Measurements from ENCODE around the gene BAZ2B. TPM values are rescaled to one million over a fixed set of nuclear protein-coding genes. Genes with fewer than 3 reads are reported as not detected.

Gene BAZ2B
- total RNA-seq, 2 donors from 2014 or later = 13.7 to 14.1 TPM

DNA sequence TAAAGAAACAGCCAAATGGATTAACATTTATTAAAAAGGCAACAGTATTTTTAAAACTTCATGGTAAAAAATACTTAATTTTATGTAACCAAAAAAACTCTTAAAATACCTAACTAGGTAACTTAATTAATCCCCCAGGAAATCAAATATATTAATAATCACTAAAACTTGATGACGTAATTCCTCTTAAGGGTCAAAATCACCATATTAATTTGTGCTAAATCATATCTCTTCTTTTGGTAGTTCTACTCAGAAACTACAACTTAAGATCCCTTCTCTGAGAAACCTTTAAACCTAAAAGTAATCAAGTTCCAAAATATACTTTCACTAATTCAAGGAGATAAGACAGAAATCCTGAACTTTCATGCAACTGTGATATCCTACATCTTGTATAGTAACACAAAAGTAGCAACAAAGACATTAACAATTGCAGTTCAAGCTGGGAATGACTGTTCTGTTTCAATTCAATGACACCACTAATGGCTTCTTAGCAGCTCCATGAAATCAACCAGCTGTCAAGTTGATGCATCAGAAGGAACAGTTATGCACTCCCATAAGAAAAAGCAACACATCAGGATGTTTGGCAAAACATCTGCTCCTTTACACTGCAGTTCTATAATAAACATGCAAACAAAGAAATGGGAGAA is 4.0 kb downstream of the BAZ2B start:
- no peak for ATAC-seq
- Mint-ChIP-seq H3K27me3 (peaks cover 9 to 13% of the 10 kb centered on the region in 2 donors), H3K9me3 (no peaks in the 10 kb centered on the region), H3K4me1 (ENCODE audit: low read depth in 2 of 2) (peaks cover 10 to 14% of the 10 kb centered on the region in 2 donors), H3K27ac (no peak overlapping the region), H3K36me3 (no peaks in the 10 kb centered on the region), H3K4me3 (no peak overlapping the region)
- DNase-seq (ENCODE audit: low spot score) = no peak

DNA sequence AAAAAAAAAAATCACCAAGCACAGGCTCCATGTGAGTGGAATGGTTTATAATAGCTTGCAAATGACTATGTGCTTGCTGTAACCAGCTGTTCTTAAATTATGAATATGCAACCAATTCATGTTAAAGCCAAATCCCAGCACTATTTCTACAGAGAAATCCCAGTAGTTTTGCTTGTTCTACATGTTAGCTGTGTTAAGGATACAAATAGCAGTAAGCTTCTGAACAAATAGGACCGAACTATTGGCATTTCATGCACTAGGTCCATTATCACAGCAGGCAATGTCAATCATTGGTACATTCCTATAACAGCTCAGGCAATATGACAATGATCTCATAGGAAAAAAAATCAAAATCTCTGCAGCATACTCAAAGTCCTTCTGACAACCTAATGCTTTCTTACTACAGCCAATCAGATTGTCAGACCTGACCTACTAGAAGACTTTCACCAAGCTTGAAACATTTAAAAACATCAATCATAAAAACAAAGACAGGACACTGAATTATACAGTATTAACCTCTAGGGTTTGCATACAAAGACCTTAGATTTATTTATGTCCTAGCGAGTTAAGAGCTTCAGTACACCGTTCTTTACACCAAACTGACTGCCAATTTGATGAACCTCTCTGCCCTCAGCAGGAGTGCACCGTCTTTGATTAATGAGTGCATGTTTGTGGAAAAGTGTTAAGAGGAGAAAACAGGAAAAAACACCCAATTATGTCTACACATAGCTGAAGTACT is 6.4 kb downstream of the BAZ2B start:
- no peak overlapping the region for H3K4me3 Mint-ChIP-seq
- peaks cover 5% of the 10 kb centered on the region in 2 donors for H3K4me1 Mint-ChIP-seq (ENCODE audit: low read depth in 2 of 2)
- H3K36me3 Mint-ChIP-seq = no peaks in the 10 kb centered on the region
- peaks cover 7 to 8% of the 10 kb centered on the region in 2 donors for H3K27me3 Mint-ChIP-seq
- DNase-seq (ENCODE audit: low spot score) (no peak), ATAC-seq (no peak)
- H3K27ac Mint-ChIP-seq = no peak overlapping the region
- no peaks in the 10 kb centered on the region for H3K9me3 Mint-ChIP-seq

DNA sequence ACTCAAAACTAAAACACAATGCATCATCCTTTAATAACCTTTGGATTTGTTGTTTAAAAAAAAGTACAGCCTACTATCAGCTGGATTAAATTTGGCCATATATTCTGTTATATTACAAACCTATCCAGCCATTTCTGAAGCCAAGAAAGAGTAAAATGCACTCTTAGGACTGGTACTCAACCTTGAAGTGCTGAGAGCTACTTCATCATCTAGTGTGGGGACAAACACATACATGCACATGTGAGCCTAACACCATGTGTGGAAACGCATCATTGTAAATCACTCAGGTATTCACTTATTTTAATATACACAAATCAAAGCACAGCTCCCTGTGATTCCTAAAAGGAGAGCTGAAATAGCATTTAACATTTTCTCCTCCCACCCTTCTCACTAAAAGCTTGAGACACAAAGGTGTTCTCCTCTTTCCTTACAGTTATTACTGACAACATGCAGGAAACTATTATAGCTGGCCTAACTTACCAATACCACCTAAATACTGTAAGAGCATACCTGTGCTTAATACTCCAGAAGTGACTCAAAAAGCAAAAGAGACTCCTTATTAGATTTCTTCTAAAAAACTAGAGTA is 7.5 kb downstream of the BAZ2B start:
- Mint-ChIP-seq H3K27ac (no peak overlapping the region), H3K27me3 (peaks cover 0 to 4% of the 10 kb centered on the region in 2 donors), H3K4me1 (ENCODE audit: low read depth in 2 of 2) (no peaks in the 10 kb centered on the region), H3K36me3 (no peaks in the 10 kb centered on the region), H3K9me3 (no peaks in the 10 kb centered on the region), H3K4me3 (no peak overlapping the region)
- no peak for ATAC-seq
- no peak for DNase-seq (ENCODE audit: low spot score)

DNA sequence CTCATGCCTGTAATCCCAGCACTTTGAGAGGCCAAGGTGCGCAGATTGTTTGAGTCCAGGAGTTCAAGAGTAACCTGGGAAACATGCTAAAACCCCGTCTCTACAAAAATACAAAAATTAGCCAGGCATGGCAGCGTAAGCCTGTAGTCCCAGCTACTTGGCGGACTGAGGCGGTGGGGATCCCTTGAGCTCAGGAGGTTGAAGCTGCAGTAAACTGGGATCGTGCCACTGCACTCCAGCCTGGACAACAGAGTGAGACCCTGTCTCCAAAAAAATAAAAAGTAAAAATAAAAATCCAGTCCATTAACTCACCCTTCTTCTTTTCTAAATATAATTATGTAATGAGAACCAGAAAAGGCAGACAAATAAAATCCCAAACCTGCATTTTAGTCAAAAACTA is 8.2 kb downstream of the BAZ2B start:
- H3K27ac Mint-ChIP-seq = no peak overlapping the region
- no peaks in the 10 kb centered on the region for H3K4me1 Mint-ChIP-seq (ENCODE audit: low read depth in 2 of 2)
- H3K4me3 Mint-ChIP-seq = no peak overlapping the region
- no peaks in the 10 kb centered on the region for H3K9me3 Mint-ChIP-seq
- H3K27me3 Mint-ChIP-seq = peaks cover 0 to 4% of the 10 kb centered on the region in 2 donors
- ATAC-seq (no peak), DNase-seq (ENCODE audit: low spot score) (no peak)
- H3K36me3 Mint-ChIP-seq = no peaks in the 10 kb centered on the region

DNA sequence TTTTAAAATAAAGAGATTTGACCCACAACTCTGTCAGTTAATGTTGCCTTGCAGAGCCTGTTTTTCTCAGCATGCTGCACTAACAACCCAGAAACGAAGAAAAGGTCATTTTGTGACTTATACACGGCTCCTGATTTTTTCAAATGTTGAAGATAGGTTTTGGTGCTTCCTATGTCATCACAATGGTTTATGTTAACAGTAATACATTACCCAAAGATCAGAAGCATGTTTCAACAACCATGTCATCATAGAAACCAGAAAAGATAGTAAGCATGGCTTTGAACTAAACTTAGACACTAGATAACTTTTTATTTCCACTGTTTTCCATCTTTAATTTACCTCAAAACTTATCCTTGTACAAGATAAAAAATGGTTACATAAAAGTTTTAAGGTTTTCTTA is 10.1 kb downstream of the BAZ2B start:
- H3K4me3 Mint-ChIP-seq = no peak overlapping the region
- no peak for ATAC-seq
- no peaks in the 10 kb centered on the region for H3K4me1 Mint-ChIP-seq (ENCODE audit: low read depth in 2 of 2)
- DNase-seq (ENCODE audit: low spot score) = no peak
- H3K27me3 Mint-ChIP-seq = no peaks in the 10 kb centered on the region
- H3K9me3 Mint-ChIP-seq = no peaks in the 10 kb centered on the region
- H3K36me3 Mint-ChIP-seq = no peaks in the 10 kb centered on the region
- no peak overlapping the region for H3K27ac Mint-ChIP-seq

DNA sequence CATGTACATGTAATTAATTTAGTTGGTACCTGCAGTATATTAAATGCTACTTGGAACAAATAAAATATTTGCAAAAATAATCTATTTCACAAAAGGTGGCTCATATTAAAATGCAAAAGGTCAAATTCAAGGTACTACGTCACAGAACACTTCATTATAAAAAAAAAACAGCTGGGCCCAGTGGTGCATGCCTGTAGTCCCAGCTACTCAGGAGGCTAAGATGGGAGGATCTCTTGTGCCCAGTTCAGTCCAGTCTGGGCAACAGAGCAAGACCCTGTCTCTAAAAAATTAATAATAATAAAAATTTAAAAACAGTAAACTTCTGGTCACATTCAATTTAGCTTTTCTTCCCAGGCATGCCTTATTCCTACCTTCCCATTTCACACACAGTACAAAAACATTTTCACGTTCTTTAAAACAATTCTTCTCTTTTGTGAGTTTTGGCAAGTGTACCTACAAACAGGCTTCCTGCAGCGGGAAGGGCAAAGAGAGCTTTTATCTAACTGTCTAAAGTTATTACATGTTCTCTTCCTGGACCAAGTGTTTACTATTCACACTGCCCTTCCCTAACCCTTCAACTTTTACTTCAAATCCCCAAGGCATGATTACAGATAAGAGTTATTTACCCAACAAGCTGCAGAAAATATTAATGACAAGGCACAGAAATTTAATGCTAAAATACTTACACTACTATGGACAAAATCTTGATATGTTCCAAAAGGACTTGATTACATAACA is 10.7 kb downstream of the BAZ2B start:
- Mint-ChIP-seq H3K4me3 (no peak overlapping the region), H3K4me1 (ENCODE audit: low read depth in 2 of 2) (peaks cover 0 to 5% of the 10 kb centered on the region in 2 donors), H3K36me3 (no peaks in the 10 kb centered on the region), H3K9me3 (no peaks in the 10 kb centered on the region), H3K27ac (no peak overlapping the region), H3K27me3 (no peaks in the 10 kb centered on the region)
- no peak for ATAC-seq
- no peak for DNase-seq (ENCODE audit: low spot score)

DNA sequence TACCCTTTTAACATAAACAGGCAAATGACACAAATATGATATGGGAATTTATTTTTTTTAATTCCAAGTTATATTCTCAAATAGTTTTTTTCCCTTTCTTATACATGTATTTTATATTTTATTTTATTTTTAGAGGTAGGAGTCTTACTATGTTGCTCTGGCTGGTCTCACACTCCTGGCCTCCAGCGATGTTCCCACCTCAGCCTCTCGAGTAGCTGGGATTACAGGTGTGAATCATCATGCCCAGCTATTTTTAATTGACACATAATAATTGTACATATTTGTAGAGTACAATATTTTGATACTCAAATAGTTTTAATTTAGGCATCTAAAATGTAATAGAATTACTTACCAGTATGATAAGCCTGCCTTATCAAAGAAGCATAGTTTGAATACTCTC is 12.2 kb downstream of the BAZ2B start:
- DNase-seq (ENCODE audit: low spot score) (no peak), ATAC-seq (no peak)
- Mint-ChIP-seq H3K27ac (no peak overlapping the region), H3K9me3 (no peaks in the 10 kb centered on the region), H3K36me3 (no peaks in the 10 kb centered on the region), H3K27me3 (no peaks in the 10 kb centered on the region), H3K4me1 (ENCODE audit: low read depth in 2 of 2) (peaks cover 0 to 5% of the 10 kb centered on the region in 2 donors), H3K4me3 (no peak overlapping the region)

DNA sequence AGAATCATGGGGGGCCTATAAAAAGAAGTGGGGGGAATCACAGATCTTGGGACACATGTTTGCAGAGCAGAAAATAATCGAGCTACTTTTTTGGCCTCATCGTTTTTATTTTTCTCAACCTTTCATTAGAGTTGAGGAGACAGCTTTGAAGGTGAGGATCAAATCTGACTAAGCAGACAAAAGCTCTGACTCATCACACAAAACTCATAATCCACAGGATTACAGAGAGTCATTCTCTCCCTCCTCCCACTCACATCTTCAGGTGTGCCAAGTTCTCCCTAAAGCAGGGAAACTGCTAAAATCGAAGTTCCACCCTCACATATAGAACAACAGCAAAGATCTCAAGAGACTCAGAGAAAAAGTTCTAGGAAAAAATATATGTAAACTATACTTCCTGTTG is 15.6 kb downstream of the BAZ2B start:
- no peaks in the 10 kb centered on the region for H3K27me3 Mint-ChIP-seq
- no peak for DNase-seq (ENCODE audit: low spot score)
- no peak for ATAC-seq
- H3K4me3 Mint-ChIP-seq = no peak overlapping the region
- no peak overlapping the region for H3K27ac Mint-ChIP-seq
- H3K4me1 Mint-ChIP-seq (ENCODE audit: low read depth in 2 of 2) = peaks cover 0 to 5% of the 10 kb centered on the region in 2 donors
- no peaks in the 10 kb centered on the region for H3K36me3 Mint-ChIP-seq
- H3K9me3 Mint-ChIP-seq = no peaks in the 10 kb centered on the region

DNA sequence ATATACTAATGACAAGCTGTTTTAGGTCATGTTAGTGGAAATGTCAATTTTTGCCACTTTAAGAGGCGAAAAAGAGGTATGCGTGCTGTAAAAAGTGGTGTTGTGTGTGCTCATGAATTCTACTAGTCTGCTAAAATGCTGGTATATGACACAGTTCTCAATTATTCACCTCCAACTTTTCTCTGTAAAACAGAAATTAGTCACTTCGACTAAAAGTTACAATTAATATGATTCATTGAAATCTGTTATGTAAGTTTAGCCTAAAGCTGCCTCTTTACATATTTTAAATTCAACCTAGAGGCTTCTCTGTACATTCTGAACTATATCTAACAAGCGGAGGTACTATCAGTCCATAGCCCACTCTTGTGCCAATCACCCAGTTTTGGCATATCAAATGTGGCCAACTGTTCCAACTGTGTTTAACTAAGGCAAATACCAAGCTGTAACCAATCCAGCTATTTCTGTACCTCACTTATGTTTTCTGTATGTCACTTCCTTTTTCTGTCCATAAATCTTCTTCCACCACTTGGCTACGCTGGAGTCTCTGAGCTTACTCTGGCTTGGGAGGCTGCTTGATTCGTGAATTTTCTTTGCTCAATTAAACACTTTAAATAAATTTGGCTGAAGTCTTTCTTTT is 20.8 kb downstream of the BAZ2B start:
- no peaks in the 10 kb centered on the region for H3K4me1 Mint-ChIP-seq (ENCODE audit: low read depth in 2 of 2)
- ATAC-seq (no peak), DNase-seq (ENCODE audit: low spot score) (no peak)
- no peaks in the 10 kb centered on the region for H3K27me3 Mint-ChIP-seq
- H3K4me3 Mint-ChIP-seq = no peak overlapping the region
- no peaks in the 10 kb centered on the region for H3K36me3 Mint-ChIP-seq
- H3K9me3 Mint-ChIP-seq = no peaks in the 10 kb centered on the region
- H3K27ac Mint-ChIP-seq = no peak overlapping the region

DNA sequence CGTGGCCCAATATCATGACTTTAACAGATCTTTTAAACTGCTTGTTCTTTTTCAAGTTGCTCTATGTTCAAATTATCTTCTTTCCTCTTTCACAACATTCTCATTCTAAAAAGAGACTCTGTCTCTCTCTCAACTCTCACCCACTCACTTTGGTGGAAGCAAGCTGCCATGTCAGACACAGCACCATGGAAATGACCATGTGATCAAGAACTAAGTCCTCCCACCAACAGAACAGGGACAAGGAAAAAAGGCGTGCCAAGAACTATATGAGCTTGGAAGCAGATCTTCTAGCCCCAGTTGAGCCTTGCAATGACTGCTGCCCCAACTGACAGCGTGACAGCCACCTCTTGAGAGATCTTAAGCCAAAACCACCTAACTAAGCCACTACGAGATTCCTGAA is 23.9 kb downstream of the BAZ2B start:
- Mint-ChIP-seq H3K9me3 (no peaks in the 10 kb centered on the region), H3K27me3 (no peaks in the 10 kb centered on the region), H3K27ac (no peak overlapping the region), H3K4me3 (no peak overlapping the region), H3K4me1 (ENCODE audit: low read depth in 2 of 2) (no peaks in the 10 kb centered on the region), H3K36me3 (no peaks in the 10 kb centered on the region)
- ATAC-seq = no peak
- DNase-seq (ENCODE audit: low spot score) = no peak

DNA sequence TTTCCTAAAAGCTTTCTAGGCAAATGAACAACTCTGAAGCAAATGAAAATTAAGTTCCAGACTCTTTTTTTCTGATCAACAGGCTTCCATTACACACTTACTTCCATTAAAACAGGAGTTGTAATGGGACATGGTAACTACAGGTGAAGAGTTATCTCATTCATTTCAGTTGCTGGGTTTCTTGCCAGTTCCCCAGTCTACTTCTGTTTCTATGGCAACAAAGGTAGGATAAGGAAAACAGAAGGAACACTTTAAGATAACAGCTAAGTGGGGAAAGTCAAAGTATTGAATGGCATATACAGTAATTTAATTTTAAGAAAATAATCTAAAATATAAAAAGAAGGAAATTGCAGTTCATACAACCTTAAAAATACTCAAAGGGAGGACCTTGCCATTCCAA is 25.1 kb downstream of the BAZ2B start:
- Mint-ChIP-seq H3K36me3 (no peaks in the 10 kb centered on the region), H3K27ac (no peak overlapping the region), H3K27me3 (no peaks in the 10 kb centered on the region), H3K4me3 (no peak overlapping the region), H3K9me3 (no peaks in the 10 kb centered on the region), H3K4me1 (ENCODE audit: low read depth in 2 of 2) (no peaks in the 10 kb centered on the region)
- DNase-seq (ENCODE audit: low spot score) (no peak), ATAC-seq (no peak)

DNA sequence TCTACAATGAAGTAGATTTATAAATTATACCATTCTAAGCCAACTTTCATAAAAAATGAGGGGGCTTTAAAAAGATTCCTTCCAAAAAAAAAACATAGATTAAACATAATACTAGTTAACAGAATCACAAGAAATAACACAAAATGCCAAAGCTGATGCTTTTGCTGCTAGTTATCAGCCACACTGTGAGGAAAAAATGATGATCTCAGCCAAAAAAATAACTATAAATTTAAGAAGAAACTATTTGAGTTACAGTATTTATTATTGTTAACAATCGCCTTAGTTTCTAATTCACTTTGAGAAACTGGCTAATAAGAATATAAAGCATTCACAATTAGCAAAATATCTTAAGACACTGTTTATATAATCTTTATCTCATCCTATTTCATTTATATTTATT is 27.1 kb downstream of the BAZ2B start:
- H3K4me3 Mint-ChIP-seq = no peak overlapping the region
- no peak overlapping the region for H3K27ac Mint-ChIP-seq
- no peaks in the 10 kb centered on the region for H3K36me3 Mint-ChIP-seq
- H3K27me3 Mint-ChIP-seq = no peaks in the 10 kb centered on the region
- no peaks in the 10 kb centered on the region for H3K9me3 Mint-ChIP-seq
- ATAC-seq (no peak), DNase-seq (ENCODE audit: low spot score) (no peak)
- peaks cover 0 to 6% of the 10 kb centered on the region in 2 donors for H3K4me1 Mint-ChIP-seq (ENCODE audit: low read depth in 2 of 2)

DNA sequence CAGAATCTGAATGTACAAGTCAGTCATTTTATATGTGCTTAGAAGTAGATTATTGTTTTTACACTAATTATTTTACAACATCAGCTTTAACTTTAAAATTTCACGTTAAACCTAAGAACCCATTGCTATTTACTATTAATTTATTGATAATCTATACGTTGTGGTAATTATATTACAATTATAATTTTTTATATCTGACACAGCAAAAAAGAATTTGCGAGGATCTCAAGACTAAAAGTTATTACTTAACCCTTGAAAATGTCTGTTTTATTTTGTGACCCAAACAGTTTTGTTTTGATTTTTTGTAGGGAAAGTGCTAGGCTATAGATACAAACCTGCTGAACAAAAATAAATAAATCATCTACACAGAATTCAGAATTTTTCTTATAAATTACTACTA is 30.3 kb downstream of the BAZ2B start:
- Mint-ChIP-seq H3K9me3 (no peaks in the 10 kb centered on the region), H3K27me3 (no peaks in the 10 kb centered on the region), H3K27ac (no peak overlapping the region), H3K4me1 (ENCODE audit: low read depth in 2 of 2) (peaks cover 0 to 6% of the 10 kb centered on the region in 2 donors), H3K36me3 (no peaks in the 10 kb centered on the region), H3K4me3 (no peak overlapping the region)
- DNase-seq (ENCODE audit: low spot score) = no peak
- no peak for ATAC-seq
